GM12864 (cell line): Measurements from ENCODE around the gene DTX1.

Experiments used
- DNase-seq: peaks from one replicate; pipeline ENCODE4 v3.0.0-alpha.2; 2011; ENCODE audit warnings: low read depth
- H3K4me3 ChIP-seq: 2 replicates; pipeline ENCODE4 v1.5.1; 2011; ENCODE audit warnings: mild to moderate bottlenecking, low read depth, low read length, control low read depth
- CTCF ChIP-seq: IDR thresholded peaks from 2 replicates; pipeline ENCODE4 v1.5.1; 2011; ENCODE audit warnings: low read depth, mild to moderate bottlenecking, moderate library complexity, low read length, control low read depth, inconsistent platforms; ENCODE audit errors: missing control alignments

The DTX1 gene

GRCh38 chr12:113054948-113055486 lies 1.5 kb upstream of the DTX1 start:
- DNase-seq, result no peak
- no peak overlapping the region for H3K4me3 ChIP-seq
- no peak for TF ChIP-seq CTCF

DNA sequence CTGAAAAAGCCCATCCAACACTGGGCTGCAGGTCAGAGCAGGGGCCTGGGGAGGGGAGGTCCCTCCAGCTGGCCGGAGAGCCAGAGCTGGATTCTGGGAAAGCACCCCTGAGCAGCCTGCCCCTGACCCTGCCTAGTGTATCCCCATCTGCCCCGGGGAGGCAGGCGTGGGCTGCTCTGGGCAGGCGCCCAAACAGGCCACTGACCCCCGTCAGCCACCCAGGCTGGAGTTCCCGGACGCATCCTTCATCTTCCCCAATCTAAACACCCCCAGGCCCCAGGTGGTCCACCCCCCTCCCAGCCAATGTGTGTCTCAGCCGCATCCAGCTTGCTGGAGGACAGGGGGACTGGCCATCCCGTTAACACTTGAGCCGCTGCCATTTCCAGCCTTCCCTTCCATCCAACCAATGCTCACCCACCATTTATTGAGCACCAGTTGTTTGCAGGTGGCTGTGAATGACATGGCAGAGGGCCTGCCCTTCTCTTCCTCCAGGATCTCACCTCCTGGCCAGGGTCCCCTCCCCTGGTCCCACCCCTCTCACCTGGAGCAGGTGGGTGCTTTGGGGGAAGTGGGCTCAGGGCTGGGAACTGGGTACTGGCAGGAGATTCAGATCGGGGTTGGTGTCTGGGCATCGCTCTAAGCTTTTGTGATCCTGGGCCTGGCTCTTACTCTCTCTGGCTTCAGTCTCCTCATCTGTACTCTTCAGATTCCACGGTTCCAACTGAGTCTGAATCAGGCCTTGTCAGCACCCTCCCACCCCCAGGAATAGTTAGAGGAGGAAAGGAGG lies 743 bp upstream of the DTX1 start:
- no peak for TF ChIP-seq CTCF
- no peak for DNase-seq
- H3K4me3 ChIP-seq, result no peak overlapping the region

DNA sequence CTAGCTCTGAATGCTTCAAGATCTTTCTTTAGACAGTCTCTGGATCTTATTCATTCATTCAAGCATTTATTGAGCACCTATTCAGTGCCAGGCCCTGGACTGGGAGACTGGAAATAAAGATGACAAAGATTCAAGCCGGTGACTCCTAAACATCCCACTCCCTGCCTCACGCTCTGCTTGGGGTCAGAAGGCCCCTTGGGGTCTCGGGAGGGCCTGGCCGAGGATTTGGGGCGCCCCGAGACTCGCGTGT lies 224 bp upstream of the DTX1 start:
- no peak for DNase-seq
- TF ChIP-seq CTCF, result no peak
- no peak overlapping the region for H3K4me3 ChIP-seq

- H3K4me3 ChIP-seq, result no peak overlapping the region
- no peak for TF ChIP-seq CTCF
- DNase-seq, result no peak
Observed at GRCh38 chr12:113057565-113058485, 1.3 kb downstream of the DTX1 start.

GRCh38 chr12:113058553-113058952 lies 2.0 kb downstream of the DTX1 start:
- no peak for DNase-seq
- H3K4me3 ChIP-seq, result no peak overlapping the region
- no peak for TF ChIP-seq CTCF

- DNase-seq, result no peak
- H3K4me3 ChIP-seq, result no peak overlapping the region
- no peak for TF ChIP-seq CTCF
Observed at GRCh38 chr12:113059071-113059595, 2.6 kb downstream of the DTX1 start.
